ENCODE measurements around the gene ADAM10. TPM values are rescaled to one million over a fixed set of nuclear protein-coding genes. Genes with fewer than 3 reads are reported as not detected.

ADAM10 gene
- total RNA-seq, 1 experiment from 2014 or later, result 73.1 TPM

DNA sequence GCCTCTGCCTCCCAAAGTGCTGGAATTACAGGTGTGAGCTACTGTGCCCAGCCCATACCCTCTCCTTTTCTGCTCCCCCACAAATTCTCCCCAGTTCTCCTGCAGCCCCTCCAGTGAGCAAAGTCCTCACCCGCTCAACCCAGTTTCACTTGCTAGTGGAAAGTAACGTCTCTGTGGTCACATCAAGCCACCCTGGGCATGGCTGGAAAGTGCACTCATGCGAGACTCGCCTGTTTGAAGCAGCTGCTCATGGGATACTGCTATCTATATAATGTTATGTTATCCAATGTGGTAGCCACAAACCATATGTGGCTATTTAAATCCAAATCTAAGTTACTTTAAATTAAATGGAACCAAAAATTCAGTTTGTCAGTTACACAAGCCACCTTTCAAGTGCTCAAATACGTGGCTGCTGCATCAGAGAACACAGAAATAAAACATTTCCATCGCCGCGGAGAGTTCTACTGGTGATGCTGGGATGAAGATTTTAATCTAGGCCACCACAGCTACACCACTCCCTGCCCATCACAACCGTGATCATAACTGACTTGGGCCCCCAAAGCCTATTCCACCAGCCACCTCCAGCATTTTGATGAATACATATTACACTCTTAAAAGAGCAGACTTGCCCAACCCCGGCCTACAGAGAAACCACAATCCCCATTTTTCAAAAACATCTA lies 198.3 kb downstream of the ADAM10 start:
- Histone ChIP-seq H3K4me3 (ENCODE audit: insufficient read depth, low read depth, low read length) (no peak overlapping the region), H3K36me3 (replicated peaks; ENCODE audit: control insufficient read depth, insufficient read depth, low read length) (no peaks in the 10 kb centered on the region), H3K27me3 (ENCODE audit: control insufficient read depth, insufficient read depth, low read length) (no peaks in the 10 kb centered on the region)
- DNase-seq, result no peak

DNA sequence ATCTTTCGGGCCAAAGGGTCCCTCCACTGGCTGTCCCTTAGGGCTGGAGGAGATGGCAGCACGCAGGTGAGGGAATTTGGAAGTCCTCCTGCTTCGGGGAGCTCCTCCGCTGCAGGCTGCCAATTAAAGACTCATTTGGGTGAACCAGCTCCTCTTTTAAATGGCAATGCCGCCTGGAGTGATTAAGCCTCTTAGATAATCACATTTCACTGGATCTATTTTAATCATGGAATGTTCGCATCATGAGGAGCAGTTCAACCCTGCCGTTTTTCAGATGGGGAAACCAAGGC lies 199.8 kb downstream of the ADAM10 start:
- H3K27me3 ChIP-seq (ENCODE audit: control insufficient read depth, insufficient read depth, low read length), result no peaks in the 10 kb centered on the region
- H3K36me3 ChIP-seq (replicated peaks; ENCODE audit: control insufficient read depth, insufficient read depth, low read length), result no peaks in the 10 kb centered on the region
- H3K4me3 ChIP-seq (ENCODE audit: insufficient read depth, low read depth, low read length), result no peak overlapping the region
- DNase-seq, result no peak

- Histone ChIP-seq H3K36me3 (replicated peaks; ENCODE audit: control insufficient read depth, insufficient read depth, low read length) (no peaks in the 10 kb centered on the region), H3K4me3 (ENCODE audit: insufficient read depth, low read depth, low read length) (no peak overlapping the region), H3K27me3 (ENCODE audit: control insufficient read depth, insufficient read depth, low read length) (no peaks in the 10 kb centered on the region)
- DNase-seq, result no peak
Observed at GRCh38 chr15:58549013-58549784, 200.3 kb downstream of the ADAM10 start.

GRCh38 chr15:58548308-58549012 lies 201.0 kb downstream of the ADAM10 start:
- Histone ChIP-seq H3K27me3 (ENCODE audit: control insufficient read depth, insufficient read depth, low read length) (no peaks in the 10 kb centered on the region), H3K4me3 (ENCODE audit: insufficient read depth, low read depth, low read length) (no peak overlapping the region), H3K36me3 (replicated peaks; ENCODE audit: control insufficient read depth, insufficient read depth, low read length) (no peaks in the 10 kb centered on the region)
- no peak for DNase-seq

- no peaks in the 10 kb centered on the region for H3K27me3 ChIP-seq (ENCODE audit: control insufficient read depth, insufficient read depth, low read length)
- H3K4me3 ChIP-seq (ENCODE audit: insufficient read depth, low read depth, low read length), result no peak overlapping the region
- no peak for DNase-seq
- H3K36me3 ChIP-seq (replicated peaks; ENCODE audit: control insufficient read depth, insufficient read depth, low read length), result no peaks in the 10 kb centered on the region
Observed at GRCh38 chr15:58547628-58548307, 201.7 kb downstream of the ADAM10 start.

- Histone ChIP-seq H3K36me3 (replicated peaks; ENCODE audit: control insufficient read depth, insufficient read depth, low read length) (no peaks in the 10 kb centered on the region), H3K27me3 (ENCODE audit: control insufficient read depth, insufficient read depth, low read length) (no peaks in the 10 kb centered on the region), H3K4me3 (ENCODE audit: insufficient read depth, low read depth, low read length) (no peak overlapping the region)
- DNase-seq, result no peak
Observed at GRCh38 chr15:58546635-58547627, 202.6 kb downstream of the ADAM10 start.

DNA sequence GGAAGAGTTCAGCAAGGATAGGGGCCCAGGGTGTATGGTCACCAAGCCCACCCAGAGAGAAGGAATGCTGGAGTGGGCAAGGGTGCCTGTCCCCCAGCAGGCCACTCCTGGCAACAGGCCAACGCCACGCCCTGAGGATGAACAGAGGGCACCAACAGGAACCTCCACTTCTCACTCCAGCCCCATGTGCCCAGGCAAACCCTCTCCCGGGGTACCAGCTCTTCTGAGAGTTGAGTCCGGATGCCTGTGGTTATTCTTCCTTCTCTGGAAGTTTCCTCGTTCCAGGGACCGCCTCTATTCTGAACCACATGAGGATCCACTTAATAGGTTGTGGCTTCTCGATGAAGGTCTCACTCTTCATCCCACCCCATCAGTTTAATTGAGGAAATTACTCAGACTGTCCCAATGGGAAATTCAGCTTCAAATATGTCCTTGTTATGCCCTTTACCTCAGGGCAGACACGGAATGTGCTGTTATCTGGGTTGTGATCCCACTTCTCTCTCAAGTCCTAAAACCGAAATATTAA lies 203.4 kb downstream of the ADAM10 start:
- Histone ChIP-seq H3K4me3 (ENCODE audit: insufficient read depth, low read depth, low read length) (no peak overlapping the region), H3K27me3 (ENCODE audit: control insufficient read depth, insufficient read depth, low read length) (no peaks in the 10 kb centered on the region), H3K36me3 (replicated peaks; ENCODE audit: control insufficient read depth, insufficient read depth, low read length) (no peaks in the 10 kb centered on the region)
- DNase-seq, result no peak

DNA sequence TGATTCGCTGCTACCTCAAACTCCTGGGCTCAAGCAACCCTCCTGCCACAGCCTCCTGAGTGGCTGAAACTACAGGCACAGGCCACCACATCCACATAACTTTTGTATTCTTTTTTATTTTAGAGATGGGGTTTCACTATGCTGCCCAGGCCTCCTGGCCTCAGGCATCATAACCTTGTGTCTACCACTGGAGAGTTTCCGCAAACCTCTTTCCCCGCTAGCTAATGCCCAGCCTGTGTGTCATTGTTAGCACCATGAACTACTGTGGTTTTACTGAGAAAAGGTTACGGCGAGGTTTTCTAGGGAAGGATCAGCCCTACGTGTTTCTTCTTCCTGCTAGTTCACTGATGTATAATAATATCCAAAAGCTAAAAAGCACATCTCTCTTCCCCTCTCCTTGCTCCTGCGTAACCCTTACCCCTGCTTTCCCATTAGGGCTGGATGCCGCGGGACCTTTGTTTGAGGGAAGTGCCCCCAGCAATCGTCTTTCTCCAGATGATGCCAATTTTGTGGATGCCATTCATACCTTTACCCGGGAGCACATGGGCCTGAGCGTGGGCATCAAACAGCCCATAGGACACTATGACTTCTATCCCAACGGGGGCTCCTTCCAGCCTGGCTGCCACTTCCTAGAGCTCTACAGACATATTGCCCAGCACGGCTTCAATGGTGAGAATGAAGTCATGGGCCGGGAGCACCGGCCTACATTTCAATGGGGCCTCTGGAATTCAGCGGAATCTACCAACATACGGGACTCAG lies 204.0 kb downstream of the ADAM10 start:
- DNase-seq, result no peak
- Histone ChIP-seq H3K36me3 (replicated peaks; ENCODE audit: control insufficient read depth, insufficient read depth, low read length) (no peaks in the 10 kb centered on the region), H3K27me3 (ENCODE audit: control insufficient read depth, insufficient read depth, low read length) (no peaks in the 10 kb centered on the region), H3K4me3 (ENCODE audit: insufficient read depth, low read depth, low read length) (no peak overlapping the region)

- Histone ChIP-seq H3K27me3 (ENCODE audit: control insufficient read depth, insufficient read depth, low read length) (no peaks in the 10 kb centered on the region), H3K4me3 (ENCODE audit: insufficient read depth, low read depth, low read length) (no peak overlapping the region), H3K36me3 (replicated peaks; ENCODE audit: control insufficient read depth, insufficient read depth, low read length) (no peaks in the 10 kb centered on the region)
- no peak for DNase-seq
Observed at GRCh38 chr15:58544756-58545155, 204.8 kb downstream of the ADAM10 start.

DNA sequence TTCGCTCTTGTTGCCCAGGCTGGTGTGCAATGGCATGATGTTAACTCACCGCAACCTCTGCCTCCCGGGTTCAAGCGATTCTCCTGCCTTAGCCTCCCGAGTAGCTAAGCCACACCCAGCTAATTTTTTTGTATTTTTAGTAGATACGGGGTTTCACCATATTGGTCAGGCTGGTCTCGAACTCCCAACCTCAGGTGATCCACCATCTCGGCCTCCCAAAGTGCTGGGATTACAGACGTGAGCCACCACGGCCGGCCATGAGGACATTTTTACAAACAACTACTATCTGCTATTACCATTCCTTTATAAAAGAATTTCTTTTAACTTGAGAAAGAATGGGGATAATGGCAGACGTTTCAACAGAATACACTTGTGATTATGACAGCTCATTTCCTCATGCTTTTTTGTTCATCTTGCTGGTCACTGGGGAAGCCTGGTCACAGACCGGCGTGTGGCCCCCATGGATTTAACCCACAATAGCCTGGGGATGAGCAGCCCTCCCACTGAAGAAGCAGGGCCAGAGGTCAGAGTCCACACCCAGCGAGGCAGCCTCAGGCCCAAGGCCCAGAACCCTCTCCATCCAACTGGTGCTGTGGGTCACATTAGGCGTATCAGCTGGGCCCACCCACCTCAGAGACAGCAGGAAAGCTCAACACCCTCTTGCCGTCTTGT lies 205.7 kb downstream of the ADAM10 start:
- no peak for DNase-seq

DNA sequence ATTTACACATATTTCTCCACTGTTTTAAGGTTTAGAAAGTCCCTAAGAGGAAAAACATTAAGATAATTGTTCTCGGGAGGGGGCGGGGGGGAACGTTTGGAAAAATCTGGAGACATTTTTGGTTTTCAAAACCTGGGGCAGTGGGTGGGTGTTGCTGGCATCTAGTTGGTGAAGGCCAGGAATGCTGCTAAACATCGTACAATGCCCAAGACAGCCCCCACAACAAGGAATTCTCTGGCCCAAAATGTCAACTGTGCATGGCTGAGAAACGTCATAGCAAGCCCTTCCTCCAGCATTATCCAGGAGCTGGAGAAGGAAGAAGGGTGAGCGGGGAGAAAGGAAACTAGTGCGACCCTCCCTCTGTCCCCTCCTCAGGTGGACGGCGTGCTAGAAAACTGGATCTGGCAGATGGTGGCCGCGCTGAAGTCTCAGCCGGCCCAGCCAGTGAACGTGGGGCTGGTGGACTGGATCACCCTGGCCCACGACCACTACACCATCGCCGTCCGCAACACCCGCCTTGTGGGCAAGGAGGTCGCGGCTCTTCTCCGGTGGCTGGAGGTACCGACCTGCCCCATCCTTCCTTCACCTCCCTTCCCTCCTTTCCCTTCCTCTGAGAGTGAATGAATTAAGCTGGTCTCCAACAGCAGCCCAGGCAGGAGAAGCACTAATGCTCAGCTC lies 208.0 kb downstream of the ADAM10 start:
- DNase-seq, result no peak
- Histone ChIP-seq H3K4me3 (ENCODE audit: insufficient read depth, low read depth, low read length) (no peak overlapping the region), H3K27me3 (ENCODE audit: control insufficient read depth, insufficient read depth, low read length) (no peaks in the 10 kb centered on the region), H3K36me3 (replicated peaks; ENCODE audit: control insufficient read depth, insufficient read depth, low read length) (no peaks in the 10 kb centered on the region)

More for the DNA sequence above, 205.7 kb downstream of the ADAM10 start:
- Histone ChIP-seq H3K4me3 (ENCODE audit: insufficient read depth, low read depth, low read length) (no peak overlapping the region), H3K36me3 (replicated peaks; ENCODE audit: control insufficient read depth, insufficient read depth, low read length) (no peaks in the 10 kb centered on the region), H3K27me3 (ENCODE audit: control insufficient read depth, insufficient read depth, low read length) (no peaks in the 10 kb centered on the region)

DNA sequence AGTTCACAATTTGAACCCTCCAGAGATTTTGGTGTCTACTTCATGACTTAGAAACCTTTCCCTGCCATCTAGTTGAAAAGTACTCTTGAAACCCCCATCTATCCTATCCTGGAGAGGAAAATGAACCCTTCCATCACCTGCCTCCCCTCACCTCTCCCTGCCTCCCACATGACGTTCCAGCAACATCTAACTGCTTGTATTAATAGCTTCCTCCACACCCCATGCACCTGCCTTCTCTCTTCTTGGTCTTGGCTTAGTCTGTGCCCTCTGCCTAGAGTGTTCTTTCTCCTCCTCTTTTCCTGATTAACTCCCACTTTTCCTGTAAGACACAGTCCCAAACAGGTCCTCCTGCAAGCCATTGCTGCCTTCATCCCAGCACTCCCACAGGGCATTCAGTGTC lies 210.0 kb downstream of the ADAM10 start:
- Histone ChIP-seq H3K36me3 (replicated peaks; ENCODE audit: control insufficient read depth, insufficient read depth, low read length) (no peaks in the 10 kb centered on the region), H3K27me3 (ENCODE audit: control insufficient read depth, insufficient read depth, low read length) (no peaks in the 10 kb centered on the region), H3K4me3 (ENCODE audit: insufficient read depth, low read depth, low read length) (no peak overlapping the region)
- no peak for DNase-seq

Measured in H7 (cell line).